HepG2 (cell line): Measurements from ENCODE around the gene AURKA. TPM values are rescaled to one million over a fixed set of nuclear protein-coding genes. Genes with fewer than 3 reads are reported as not detected.

Source experiments
- BCL6 ChIP-seq: IDR thresholded peaks from 2 replicates; pipeline ENCODE4 v1.6.1; 2016; ENCODE audit warnings: missing genetic modification reagents, missing compliant biosample characterization
- DMAP1 ChIP-seq: IDR thresholded peaks from 2 replicates; pipeline ENCODE4 v1.6.1; 2016
- FOXP1 ChIP-seq, 2 experiments: fragments of 450-650 bp in 1 of 2; IDR thresholded peaks; 2 replicates each; pipeline ENCODE4 v1.6.1; 2017 to 2018; ENCODE audit warnings: antibody characterized with exemption in 1 of 2
- HDAC1 ChIP-seq: sonication (generic); formaldehyde crosslinking; IDR thresholded peaks from 2 replicates; pipeline ENCODE4 v1.5.1; 2020; ENCODE audit warnings: mild to moderate bottlenecking, missing genetic modification reagents
- MXI1 ChIP-seq: IDR thresholded peaks from 3 replicates; pipeline ENCODE4 v1.6.1; 2012; ENCODE audit warnings: low read depth, low read length, inconsistent platforms, borderline replicate concordance
- NKX3-1 ChIP-seq: sonication (generic); formaldehyde crosslinking; IDR thresholded peaks from 2 replicates; pipeline ENCODE4 v1.5.0; 2020; ENCODE audit warnings: missing genetic modification reagents
- NR2C2 ChIP-seq: sonication (generic); formaldehyde crosslinking; IDR thresholded peaks from 2 replicates; pipeline ENCODE4 v1.4.0; 2020; ENCODE audit warnings: missing genetic modification reagents, mild to moderate bottlenecking, moderate library complexity, borderline replicate concordance
- PAXIP1 ChIP-seq: sonication (generic); formaldehyde crosslinking; conservative IDR thresholded peaks from 2 replicates; pipeline ENCODE4 v1.4.0; 2020; ENCODE audit warnings: mild to moderate bottlenecking, missing genetic modification reagents, moderate library complexity
- TBX3 ChIP-seq: fragments of 450-650 bp; IDR thresholded peaks from 2 replicates; pipeline ENCODE4 v1.6.1; 2017; ENCODE audit warnings: antibody characterized with exemption, mild to moderate bottlenecking, inconsistent platforms, borderline replicate concordance
- ZFP90 ChIP-seq: sonication (generic); formaldehyde crosslinking; IDR thresholded peaks from 2 replicates; pipeline ENCODE4 v1.8.0; 2022; ENCODE audit warnings: missing genetic modification reagents, mild to moderate bottlenecking, inconsistent platforms, borderline replicate concordance
- ZNF263 ChIP-seq: sonication (generic); formaldehyde crosslinking; IDR thresholded peaks from 2 replicates; pipeline ENCODE4 v1.4.0; 2020; ENCODE audit warnings: missing genetic modification reagents
- ZNF343 ChIP-seq: sonication (generic); formaldehyde crosslinking; IDR thresholded peaks from 2 replicates; pipeline ENCODE4 v1.4.0; 2020; ENCODE audit warnings: mild to moderate bottlenecking, missing genetic modification reagents
- ZNF549 ChIP-seq: sonication (generic); formaldehyde crosslinking; IDR thresholded peaks from 2 replicates; pipeline ENCODE4 v1.5.0; 2020; ENCODE audit warnings: missing genetic modification reagents
- ZNF556 ChIP-seq: sonication (generic); formaldehyde crosslinking; IDR thresholded peaks from 2 replicates; pipeline ENCODE4 v1.4.0; 2020; ENCODE audit warnings: mild to moderate bottlenecking, missing genetic modification reagents, borderline replicate concordance
- ZNF563 ChIP-seq: sonication (generic); formaldehyde crosslinking; IDR thresholded peaks from 2 replicates; pipeline ENCODE4 v1.8.0; 2022; ENCODE audit warnings: mild to moderate bottlenecking, moderate library complexity, missing genetic modification reagents
- ZNF567 ChIP-seq: sonication (generic); formaldehyde crosslinking; IDR thresholded peaks from 2 replicates; pipeline ENCODE4 v1.8.1; 2023; ENCODE audit warnings: mild to moderate bottlenecking, missing genetic modification reagents, borderline replicate concordance
- ZNF607 ChIP-seq: sonication (generic); formaldehyde crosslinking; IDR thresholded peaks from 2 replicates; pipeline ENCODE4 v1.5.1; 2020; ENCODE audit warnings: missing genetic modification reagents, mild to moderate bottlenecking, borderline replicate concordance
- ZNF644 ChIP-seq: IDR thresholded peaks from 2 replicates; pipeline ENCODE4 v1.6.1; 2016; ENCODE audit warnings: low read depth
- ZNF746 ChIP-seq: sonication (generic); formaldehyde crosslinking; IDR thresholded peaks from 2 replicates; pipeline ENCODE4 v1.8.0; 2022; ENCODE audit warnings: mild to moderate bottlenecking, missing genetic modification reagents
- ZNF768 ChIP-seq: sonication (generic); formaldehyde crosslinking; IDR thresholded peaks from 2 replicates; pipeline ENCODE4 v1.4.0; 2020; ENCODE audit warnings: missing genetic modification reagents
- ZNF788 ChIP-seq: sonication (generic); formaldehyde crosslinking; IDR thresholded peaks from 2 replicates; pipeline ENCODE4 v1.5.0; 2020; ENCODE audit warnings: mild to moderate bottlenecking, missing genetic modification reagents, borderline replicate concordance
- ZNF879 ChIP-seq: sonication (generic); formaldehyde crosslinking; IDR thresholded peaks from 2 replicates; pipeline ENCODE4 v1.8.1; 2023; ENCODE audit warnings: missing genetic modification reagents
- ZZZ3 ChIP-seq: sonication (generic); formaldehyde crosslinking; IDR thresholded peaks from 2 replicates; pipeline ENCODE4 v1.4.0; 2020; ENCODE audit warnings: missing genetic modification reagents, mild to moderate bottlenecking, borderline replicate concordance
- polyA plus RNA-seq, 8 experiments: library from polyadenylated mRNA; depleted of rRNA in 3 of 8; stranded (reverse) in 7 of 8; unstranded in 1 of 8; fragments of >200 nt; fragmentation: Illumina TruSeq in 4 of 8; extraction: Trizol in 4 of 8; gene quantifications; 2 replicates each; pipeline versions ENCODE4 v1.2.1 to v1.2.3, GENCODE V29; 2011 to 2016; ENCODE audit warnings: low read depth in 4 of 8, missing spikeins in 1 of 8, mixed read lengths in 1 of 8; ENCODE audit not compliant: insufficient read depth in 1 of 8
- total RNA-seq, 5 experiments: library from RNA; depleted of rRNA; stranded (reverse); fragments of >200 nt; fragmentation: Illumina TruSeq; extraction: Trizol; gene quantifications; 2 replicates each; pipeline ENCODE4 v1.2.3, GENCODE V29; 2016; ENCODE audit warnings: low read depth in 1 of 5
- TF ChIP-seq, protein P1 (sequence below): sonication (generic); formaldehyde crosslinking; IDR thresholded peaks from 2 replicates; pipeline ENCODE4 v1.8.1; 2023; ENCODE audit warnings: mild to moderate bottlenecking, missing genetic modification reagents

The AURKA gene
- total and polyA plus RNA-seq, 2 of the 13 experiments (the other 11 are each of a cell fraction or from before 2014, with no cell fraction given): 96.4 to 224 TPM

DNA sequence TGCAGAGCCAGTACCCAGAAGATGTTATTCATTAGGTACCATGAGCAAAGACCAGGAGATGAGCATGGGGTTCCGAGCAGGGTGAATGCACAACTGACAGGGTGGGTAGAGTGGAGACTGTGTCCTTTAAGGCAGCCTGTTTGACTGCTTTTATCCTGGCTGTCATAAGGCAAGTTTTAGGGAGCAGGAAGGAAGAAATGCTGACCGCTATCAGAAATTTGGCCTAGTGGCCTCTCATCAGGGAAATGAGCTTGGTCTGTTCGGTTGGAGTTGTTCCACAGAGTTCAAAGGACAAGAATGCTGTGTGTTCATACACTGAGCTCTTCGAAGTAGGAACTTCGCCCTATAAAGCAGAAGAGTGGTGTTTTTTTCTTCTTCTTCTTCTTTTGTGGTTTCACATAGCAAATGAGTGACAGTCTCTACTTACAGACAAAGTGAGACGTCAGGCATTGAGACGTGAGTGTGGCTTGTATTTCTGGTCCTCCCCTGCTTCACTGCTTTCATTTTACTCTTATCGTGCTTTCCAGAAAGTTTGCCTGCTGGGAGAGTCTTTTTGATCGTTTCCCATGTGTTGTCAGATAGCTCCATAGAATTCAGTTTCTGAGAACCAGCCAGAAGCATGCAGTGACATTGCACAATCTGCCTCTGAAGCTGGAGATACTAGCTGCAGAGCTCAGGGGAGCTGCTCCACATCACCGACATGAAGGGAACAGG is 19.9 kb upstream of the AURKA start, which contains the start of gene CASS4 (continued):
- peak; percentile 57; the same call in 1 of the 2 replicates for TF ChIP-seq PAXIP1 (CRISPR knock-in tag)
- 0 out of 2 replicates have a peak, but pooled peaks have one; percentile 18 for TF ChIP-seq ZNF567
- no peak for TF ChIP-seq ZFP90 (CRISPR knock-in tag)
- TF ChIP-seq ZNF746 (CRISPR knock-in tag): no peak
- no peak for TF ChIP-seq ZNF768 (CRISPR knock-in tag)
- peak; percentile 42; the same call in 1 of the 2 replicates for TF ChIP-seq ZNF556
- peak; percentile 21 for TF ChIP-seq DMAP1
- no peak for TF ChIP-seq ZNF607 (CRISPR knock-in tag)
- TF ChIP-seq TBX3: no peak
- TF ChIP-seq FOXP1 (IDR thresholded peaks at IDR 0.05): no peak
- TF ChIP-seq FOXP1 (CRISPR knock-in tag; IDR thresholded peaks at IDR 0.05): 0 out of 2 replicates have a peak, but pooled peaks have one; percentile 7
- 0 out of 2 replicates have a peak, but pooled peaks have one; percentile 28 for TF ChIP-seq NR2C2 (CRISPR knock-in tag)
- TF ChIP-seq ZZZ3 (CRISPR knock-in tag): 0 out of 2 replicates have a peak, but pooled peaks have one; percentile 40
- TF ChIP-seq HDAC1 (CRISPR knock-in tag): 0 out of 2 replicates have a peak, but pooled peaks have one; percentile 31
- TF ChIP-seq ZNF263 (CRISPR knock-in tag): no peak
- TF ChIP-seq BCL6 (CRISPR knock-in tag): 0 out of 2 replicates have a peak, but pooled peaks have one; percentile 24
- peak; percentile 68; the same call in 2 of the 3 replicates for TF ChIP-seq MXI1
- 0 out of 2 replicates have a peak, but pooled peaks have one; percentile 7 for TF ChIP-seq ZNF644 (CRISPR knock-in tag)
- TF ChIP-seq ZNF549 (CRISPR knock-in tag): no peak
- TF ChIP-seq, protein P1, sequence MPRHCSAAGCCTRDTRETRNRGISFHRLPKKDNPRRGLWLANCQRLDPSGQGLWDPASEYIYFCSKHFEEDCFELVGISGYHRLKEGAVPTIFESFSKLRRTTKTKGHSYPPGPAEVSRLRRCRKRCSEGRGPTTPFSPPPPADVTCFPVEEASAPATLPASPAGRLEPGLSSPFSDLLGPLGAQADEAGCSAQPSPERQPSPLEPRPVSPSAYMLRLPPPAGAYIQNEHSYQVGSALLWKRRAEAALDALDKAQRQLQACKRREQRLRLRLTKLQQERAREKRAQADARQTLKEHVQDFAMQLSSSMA (CRISPR knock-in tag): peak; percentile 48; the same call in 1 of the 2 replicates
- TF ChIP-seq ZNF788: 0 out of 2 replicates have a peak, but pooled peaks have one; percentile 12
- peak; percentile 76; the same call in 1 of the 2 replicates for TF ChIP-seq ZNF879 (CRISPR knock-in tag)
- 0 out of 2 replicates have a peak, but pooled peaks have one; percentile 19 for TF ChIP-seq ZNF563 (CRISPR knock-in tag)
- 0 out of 2 replicates have a peak, but pooled peaks have one; percentile 50 for TF ChIP-seq ZNF343 (CRISPR knock-in tag)
- no peak for TF ChIP-seq NKX3-1 (CRISPR knock-in tag)
